K562 (cell line): ENCODE measurements around the gene DHCR24. TPM values are rescaled to one million over a fixed set of nuclear protein-coding genes. Genes with fewer than 3 reads are reported as not detected.

Experiments used
- AFF4 ChIP-seq: sonication (generic); formaldehyde crosslinking; IDR thresholded peaks from 2 replicates; pipeline ENCODE4 v1.8.0; 2023; ENCODE audit warnings: mild to moderate bottlenecking, missing genetic modification reagents
- CBFA2T3 ChIP-seq: fragments of 450-650 bp; IDR thresholded peaks from 2 replicates; pipeline ENCODE4 v1.6.1; 2017
- CBX8 ChIP-seq: fragments of 200-600 bp; sonication (generic); IDR thresholded peaks from 2 replicates; pipeline ENCODE4 v1.6.1; 2012; ENCODE audit warnings: borderline replicate concordance, mixed run types, low read depth, mild to moderate bottlenecking, moderate library complexity, mixed read lengths, low read length, control low read depth, inconsistent platforms; ENCODE audit not compliant: poor library complexity, severe bottlenecking; ENCODE audit errors: extremely low read depth
- CEBPG ChIP-seq, 3 experiments: fragments of 200-800 bp in 1 of 3; sonication (Bioruptor generic) in 1 of 3; sonication (generic) in 1 of 3; formaldehyde crosslinking in 1 of 3; IDR thresholded peaks in 2 of 3; conservative IDR thresholded peaks in 1 of 3; 2 replicates each; pipeline versions ENCODE4 v1.6.1 to v1.8.0; 2016 to 2022; ENCODE audit warnings: missing compliant biosample characterization in 2 of 3, missing genetic modification characterization in 2 of 3, mild to moderate bottlenecking in 1 of 3, missing genetic modification reagents in 1 of 3
- ESRRA ChIP-seq: fragments of 450-650 bp; IDR thresholded peaks from 2 replicates; pipeline ENCODE4 v1.6.1; 2014; ENCODE audit warnings: low read depth, mild to moderate bottlenecking, moderate library complexity, borderline replicate concordance
- GATA2 ChIP-seq: sonication (generic); formaldehyde crosslinking; IDR thresholded peaks from 2 replicates; pipeline ENCODE4 v1.4.0; 2020; ENCODE audit warnings: mild to moderate bottlenecking, missing genetic modification reagents
- HDAC1 ChIP-seq, 2 experiments: fragments of 450-650 bp; IDR thresholded peaks; 2 replicates each; pipeline ENCODE4 v1.6.1; 2016 to 2017; ENCODE audit warnings: inconsistent platforms in 1 of 2, mild to moderate bottlenecking in 1 of 2, moderate library complexity in 1 of 2
- HIVEP1 ChIP-seq: fragments of 250-450 bp; sonication (Bioruptor Pico); IDR thresholded peaks from 2 replicates; pipeline ENCODE4 v1.4.0; 2020; ENCODE audit warnings: mild to moderate bottlenecking
- HLTF ChIP-seq: fragments of 450-650 bp; IDR thresholded peaks from 2 replicates; pipeline ENCODE4 v1.6.1; 2016
- HNRNPK ChIP-seq: fragments of 200-400 bp; formaldehyde crosslinking; IDR thresholded peaks from one replicate; pipeline ENCODE4 v1.6.1; 2018; ENCODE audit warnings: mild to moderate bottlenecking, low read depth, low read length; ENCODE audit not compliant: poor library complexity, severe bottlenecking
- PHF20 ChIP-seq: fragments of 450-650 bp; IDR thresholded peaks from 2 replicates; pipeline ENCODE4 v1.6.1; 2018; ENCODE audit not compliant: partially characterized antibody
- RCOR1 ChIP-seq, 2 experiments: IDR thresholded peaks; 2 replicates each; pipeline ENCODE4 v1.6.1; 2012; ENCODE audit warnings: low read depth in 2 of 2, low read length in 2 of 2, borderline replicate concordance in 1 of 2, improper control_type of control experiment in 1 of 2
- RFX7 ChIP-seq: fragments of 250-450 bp; sonication (Bioruptor Pico); IDR thresholded peaks from 2 replicates; pipeline ENCODE4 v1.5.1; 2021; ENCODE audit warnings: mild to moderate bottlenecking
- ZBTB43 ChIP-seq: sonication (generic); formaldehyde crosslinking; IDR thresholded peaks from 2 replicates; pipeline ENCODE4 v1.8.0; 2023; ENCODE audit warnings: mild to moderate bottlenecking, missing genetic modification reagents
- ZFX ChIP-seq: sonication (generic); formaldehyde crosslinking; IDR thresholded peaks from 2 replicates; pipeline ENCODE4 v1.8.0; 2022; ENCODE audit warnings: mild to moderate bottlenecking, missing genetic modification reagents, moderate library complexity
- ZNF12 ChIP-seq: sonication (generic); formaldehyde crosslinking; IDR thresholded peaks from 2 replicates; pipeline ENCODE4 v1.4.0; 2020; ENCODE audit warnings: mild to moderate bottlenecking, missing genetic modification reagents
- ZNF121 ChIP-seq: sonication (generic); formaldehyde crosslinking; conservative IDR thresholded peaks from 2 replicates; pipeline ENCODE4 v1.8.0; 2022; ENCODE audit warnings: missing genetic modification reagents
- ZNF224 ChIP-seq: sonication (generic); formaldehyde crosslinking; IDR thresholded peaks from 2 replicates; pipeline ENCODE4 v1.8.0; 2022; ENCODE audit warnings: mild to moderate bottlenecking, missing genetic modification reagents
- ZNF740 ChIP-seq, 3 experiments: fragments of 200-800 bp in 1 of 3; sonication (Bioruptor generic) in 1 of 3; sonication (generic) in 1 of 3; formaldehyde crosslinking in 1 of 3; IDR thresholded peaks; 2 replicates each; pipeline versions ENCODE4 v1.6.1 to v1.8.0; 2016 to 2022; ENCODE audit warnings: mild to moderate bottlenecking in 2 of 3, missing compliant biosample characterization in 2 of 3, missing genetic modification characterization in 2 of 3, missing genetic modification reagents in 1 of 3
- ZSCAN32 ChIP-seq: fragments of 450-650 bp; formaldehyde crosslinking; IDR thresholded peaks from 2 replicates; pipeline ENCODE4 v1.4.0; 2020; ENCODE audit warnings: mild to moderate bottlenecking, moderate library complexity
- ZZZ3 ChIP-seq: fragments of 450-650 bp; IDR thresholded peaks from 2 replicates; pipeline ENCODE4 v1.6.1; 2016; ENCODE audit warnings: antibody characterized with exemption, mild to moderate bottlenecking, moderate library complexity
- polyA plus RNA-seq, 8 experiments: library from polyadenylated mRNA; depleted of rRNA in 4 of 8; stranded (reverse) in 5 of 8; unstranded in 3 of 8; fragments of >200 nt; fragmentation: Nextera tagmentation in 2 of 8; fragmentation: Illumina TruSeq in 1 of 8; extraction: Ambion mirVana in 2 of 8; extraction: Trizol in 1 of 8; gene quantifications; 2 replicates each; pipeline versions ENCODE4 v1.2.1 to v1.2.3, GENCODE V29; 2011 to 2014; ENCODE audit warnings: inconsistent platforms in 1 of 8, missing spikeins in 1 of 8
- total RNA-seq, 7 experiments: library from RNA; depleted of rRNA in 6 of 7; stranded (reverse); fragments of >200 nt in 6 of 7; fragmentation: Illumina TruSeq in 2 of 7; extraction: Trizol in 2 of 7; gene quantifications; 2 replicates each; pipeline versions ENCODE4 v1.2.1 to v1.2.3, GENCODE V29; 2011 to 2021; ENCODE audit warnings: low replicate concordance in 1 of 7

Gene DHCR24
- total and polyA plus RNA-seq, 9 of the 15 experiments (the other 6 are each of a cell fraction or from before 2014, with no cell fraction given), result 23.4 to 161 (median 79.9) TPM

- TF ChIP-seq PHF20 (no peak), HNRNPK (no peak), CBX8 (no peak), ZNF740 (CRISPR knock-in tag; IDR thresholded peaks at IDR 0.05) (no peak), ZNF740 (tag; IDR thresholded peaks at IDR 0.05) (no peak), AFF4 (CRISPR knock-in tag) (no peak), ZZZ3 (no peak), HLTF (no peak), HDAC1 (IDR thresholded peaks at IDR 0.05) (peak in 1 of 2 experiments; percentile 42; a peak in 1 of 4 replicates), ZNF224 (CRISPR knock-in tag) (no peak), CBFA2T3 (0 out of 2 replicates have a peak, but pooled peaks have one; percentile 19), HIVEP1 (CRISPR knock-in tag) (no peak), ZNF121 (CRISPR knock-in tag) (no peak), ESRRA (peak; percentile 80), RCOR1 (IDR thresholded peaks at IDR 0.05; ENCODE audit: borderline replicate concordance in 1 of 2, low read depth in 2 of 2, low read length in 2 of 2) (peak in 1 of 2 experiments; percentile 63; a peak in 1 of 4 replicates), ZSCAN32 (CRISPR knock-in tag) (peak; percentile 85), RFX7 (no peak), ZFX (CRISPR knock-in tag) (0 out of 2 replicates have a peak, but pooled peaks have one; percentile 22), ZBTB43 (CRISPR knock-in tag) (no peak), ZNF12 (CRISPR knock-in tag) (no peak), GATA2 (CRISPR knock-in tag) (peak; percentile 62), CEBPG (CRISPR knock-in tag; IDR thresholded peaks at IDR 0.05) (0 out of 2 replicates have a peak, but pooled peaks have one; percentile 54), CEBPG (tag; conservative IDR thresholded peaks at IDR 0.05 in 1 of 2, IDR thresholded peaks at IDR 0.05 in 1 of 2) (peak; percentile 11 to 57; a peak in 2 of 4 replicates)
These were observed 25.8 kb downstream of the DHCR24 start (continued) for GRCh38 chr1:54861070-54861761.
